Stimulated activated CD8-positive, alpha-beta memory T cell treated with anti-CD3 and anti-CD28 coated beads, Interleukin-15, amount 100 ng/mL, for 24 hours (primary cell): Measurements from ENCODE around the gene SYNE2.
"Not testable (repeated sequence)": the region's sequence is repeated elsewhere in the genome, so short reads cannot be mapped to it uniquely, and the experiment has no call there.

Experiments used
- DNase-seq: peaks from one replicate; pipeline ENCODE4 v3.0.0-alpha.2; 2020; ENCODE audit warnings: low read depth

The SYNE2 gene

DNA sequence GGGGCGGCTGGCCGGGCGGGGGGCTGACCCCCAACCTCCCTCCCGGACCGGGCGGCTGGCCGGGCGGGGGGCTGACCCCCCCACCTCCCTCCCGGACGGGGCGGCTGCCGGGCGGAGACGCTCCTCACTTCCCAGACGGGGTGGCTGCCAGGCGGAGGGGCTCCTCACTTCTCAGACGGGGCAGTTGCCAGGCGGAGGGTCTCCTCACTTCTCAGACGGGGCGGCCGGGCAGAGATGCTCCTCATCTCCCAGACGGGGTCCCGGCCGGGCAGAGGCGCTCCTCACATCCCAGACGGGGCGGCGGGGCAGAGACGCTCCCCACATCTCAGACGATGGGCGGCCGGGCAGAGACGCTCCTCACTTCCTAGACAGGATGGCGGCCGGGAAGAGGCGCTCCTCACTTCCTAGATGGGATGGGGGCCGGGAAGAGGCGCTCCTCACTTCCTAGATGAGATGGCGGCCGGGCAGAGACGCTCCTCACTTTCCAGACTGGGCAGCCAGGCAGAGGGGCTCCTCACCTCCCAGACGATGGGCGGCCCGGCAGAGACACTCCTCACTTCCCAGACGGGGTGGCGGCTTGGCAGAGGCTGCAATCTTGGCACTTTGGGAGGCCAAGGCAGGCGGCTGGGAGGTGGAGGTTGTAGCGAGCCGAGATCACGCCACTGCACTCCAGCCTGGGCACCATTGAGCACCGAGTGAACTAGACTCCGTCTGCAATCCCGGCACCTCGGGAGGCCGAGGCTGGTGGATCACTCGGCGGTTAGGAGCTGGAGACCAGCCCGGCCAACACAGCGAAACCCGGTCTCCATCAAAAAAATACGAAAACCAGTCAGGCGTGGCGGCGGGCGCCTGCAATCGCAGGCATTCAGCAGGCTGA is 185.3 kb downstream of the SYNE2 start:
- not testable (repeated sequence) for DNase-seq

DNA sequence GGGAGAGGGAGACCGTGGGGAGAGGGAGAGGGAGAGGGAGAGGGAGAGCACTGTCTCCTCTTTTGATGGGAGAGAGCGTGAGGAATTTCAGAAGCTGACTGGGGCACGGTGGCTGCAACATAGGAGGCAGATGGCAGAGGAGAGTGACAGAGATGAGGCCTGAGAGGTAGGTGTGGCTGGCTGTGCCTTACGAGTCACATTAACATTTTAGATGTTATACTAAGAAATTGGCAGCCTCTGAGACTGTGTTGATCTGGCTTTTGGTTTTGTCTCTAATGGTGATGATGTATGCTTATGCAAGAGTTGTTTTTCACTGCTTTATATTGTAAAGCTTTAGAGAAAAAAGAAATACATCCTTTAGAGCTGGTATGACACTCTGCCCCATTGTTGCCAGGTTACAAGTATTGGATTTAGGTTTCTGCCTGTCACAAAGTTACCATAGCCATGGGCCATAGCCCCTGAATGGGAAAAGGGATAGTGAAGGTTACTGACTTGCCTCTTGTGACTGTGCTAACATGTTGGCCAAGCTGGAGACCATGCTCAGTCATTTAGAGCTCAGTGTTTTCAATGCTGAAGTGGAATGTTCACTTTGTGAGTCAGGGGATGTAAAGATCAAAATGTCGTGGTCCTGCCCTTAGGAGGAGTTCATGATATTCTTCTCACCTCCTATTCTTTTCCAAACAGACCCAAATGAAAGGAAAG is 186.2 kb downstream of the SYNE2 start:
- no peak for DNase-seq

DNA sequence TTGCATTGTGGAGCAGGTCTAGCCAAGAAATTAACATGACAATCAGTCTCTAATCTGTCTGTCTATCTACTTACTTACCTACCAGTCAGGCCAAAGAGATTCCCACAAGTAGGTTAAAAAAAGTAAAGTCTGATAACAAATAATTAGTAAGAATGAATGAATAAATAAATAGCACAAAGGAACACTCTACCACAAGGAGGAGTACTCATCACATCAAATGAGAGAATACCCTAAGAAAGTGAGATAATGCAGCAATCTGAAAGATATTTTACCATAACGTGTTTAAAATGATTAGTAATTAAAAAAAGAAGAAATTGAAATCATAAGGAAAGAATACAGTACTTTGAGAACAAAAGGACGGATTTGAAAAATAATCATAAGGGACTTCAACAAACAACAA is 187.2 kb downstream of the SYNE2 start:
- no peak for DNase-seq

DNA sequence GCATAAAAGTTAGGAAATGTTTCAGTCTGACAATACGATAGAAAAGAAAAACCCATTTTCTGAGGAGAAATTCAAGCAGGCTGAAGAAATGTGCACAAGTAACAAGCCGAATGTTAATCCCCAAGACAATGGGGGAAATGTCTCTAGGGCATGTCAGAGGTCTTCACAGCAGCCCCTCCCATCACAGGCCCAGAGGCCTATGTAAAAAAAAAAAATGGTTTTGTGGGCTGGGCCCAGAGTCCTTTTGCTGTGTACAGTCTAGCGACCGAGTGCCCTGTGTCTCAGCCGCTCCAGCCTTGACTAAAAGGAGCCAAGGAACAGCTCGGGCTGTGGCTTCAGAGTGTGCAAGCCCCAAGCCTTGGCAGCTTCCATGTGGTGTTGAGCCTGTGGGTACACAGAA is 190.5 kb downstream of the SYNE2 start:
- not testable (repeated sequence) for DNase-seq

DNA sequence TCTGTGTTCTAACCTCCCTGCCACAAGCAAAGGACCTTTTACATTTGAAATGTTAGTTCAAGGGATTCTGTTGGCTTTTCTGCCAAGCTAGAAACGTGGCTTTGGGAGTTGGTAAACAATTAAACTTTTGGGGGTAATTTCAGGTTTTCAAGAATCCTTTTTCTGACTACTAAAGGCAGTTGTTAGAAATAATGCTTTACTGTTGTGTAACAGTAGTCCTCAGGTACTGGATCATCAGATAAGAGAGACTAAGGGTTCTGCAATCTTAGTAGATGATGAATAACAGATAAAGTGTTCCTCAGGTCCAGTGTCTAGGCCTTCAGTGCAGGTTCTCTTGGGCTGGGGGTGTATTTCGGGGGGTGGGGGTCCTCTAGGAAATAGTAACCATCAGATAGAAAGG is 192.3 kb downstream of the SYNE2 start:
- no peak for DNase-seq

DNA sequence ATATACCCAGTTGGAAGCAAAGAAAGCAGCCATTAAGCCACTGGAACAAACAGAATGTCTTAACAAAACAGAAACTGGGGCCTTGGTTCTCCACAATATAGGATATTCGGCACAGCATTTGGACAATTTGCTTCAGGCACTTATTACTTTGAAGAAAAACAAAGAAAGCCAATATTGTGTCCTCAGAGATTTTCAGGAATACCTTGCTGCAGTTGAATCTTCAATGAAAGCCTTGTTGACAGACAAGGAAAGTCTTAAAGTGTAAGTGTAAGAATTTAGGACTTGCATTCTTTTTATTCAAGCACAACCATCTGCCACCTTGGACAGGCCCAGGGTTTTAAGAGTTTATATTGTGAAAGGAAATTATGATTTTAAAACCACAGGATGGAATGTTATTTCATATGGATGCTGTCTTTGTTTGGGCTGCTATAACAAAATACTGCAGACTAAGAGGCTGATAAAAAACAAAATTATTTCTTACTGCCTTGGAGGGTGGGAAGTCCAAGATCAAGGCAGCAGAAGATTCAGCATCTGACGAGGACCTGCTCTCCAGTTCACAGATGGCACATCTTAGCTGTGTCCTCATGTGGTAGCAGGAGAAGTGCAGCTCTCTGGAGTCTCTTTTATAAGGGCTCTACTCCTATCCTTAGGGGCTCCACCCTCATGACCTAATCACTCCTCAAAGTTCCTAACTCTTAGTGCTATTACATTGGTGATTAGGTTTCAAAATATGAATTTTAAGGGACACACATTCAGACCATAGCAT is 197.0 kb downstream of the SYNE2 start:
- no peak for DNase-seq

DNA sequence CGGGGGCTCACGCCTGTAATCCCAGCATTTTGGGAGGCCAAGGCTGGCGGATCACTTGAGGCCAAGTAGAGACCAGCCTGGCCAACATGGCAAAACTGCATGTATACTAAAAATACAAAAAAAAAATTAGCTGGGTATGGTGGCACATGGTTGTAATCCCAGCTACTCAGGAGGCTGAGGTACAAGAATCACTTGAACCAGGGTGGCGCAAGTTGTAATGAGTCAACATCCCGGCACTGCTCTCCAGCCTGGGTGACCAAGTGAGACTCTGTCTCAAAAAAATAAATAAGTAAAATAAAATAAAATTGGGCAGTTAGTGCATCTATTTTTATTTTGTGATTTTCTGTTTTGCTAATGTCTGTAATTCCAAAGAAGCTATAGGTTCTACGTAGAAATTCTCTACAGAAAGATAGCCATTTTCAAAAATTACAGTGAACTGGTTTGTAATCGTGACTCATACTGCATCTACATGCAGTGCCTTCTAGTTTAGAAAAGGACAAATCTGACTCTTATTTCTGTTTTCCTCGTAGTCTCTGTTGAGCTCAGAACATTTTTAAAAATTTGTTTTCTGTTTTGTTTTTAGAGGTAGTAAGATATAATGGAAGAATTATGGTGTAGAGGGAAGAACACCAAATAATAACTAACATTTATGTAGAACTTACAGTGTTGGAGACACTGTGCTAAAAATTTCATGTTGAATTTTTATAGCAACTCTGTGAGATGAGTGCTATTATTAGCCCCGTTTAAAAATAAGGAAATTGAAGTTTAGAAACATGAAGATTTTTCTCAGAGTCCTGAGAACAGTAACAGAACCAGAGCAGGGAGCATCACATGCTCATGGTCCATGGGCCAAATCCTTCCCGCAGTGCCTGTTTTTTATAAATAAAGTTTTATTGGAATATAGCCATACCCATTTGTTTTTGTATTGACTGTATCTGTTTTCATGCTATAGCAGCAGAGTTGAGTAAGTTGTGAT is 201.2 kb downstream of the SYNE2 start:
- DNase-seq, result no peak

DNA sequence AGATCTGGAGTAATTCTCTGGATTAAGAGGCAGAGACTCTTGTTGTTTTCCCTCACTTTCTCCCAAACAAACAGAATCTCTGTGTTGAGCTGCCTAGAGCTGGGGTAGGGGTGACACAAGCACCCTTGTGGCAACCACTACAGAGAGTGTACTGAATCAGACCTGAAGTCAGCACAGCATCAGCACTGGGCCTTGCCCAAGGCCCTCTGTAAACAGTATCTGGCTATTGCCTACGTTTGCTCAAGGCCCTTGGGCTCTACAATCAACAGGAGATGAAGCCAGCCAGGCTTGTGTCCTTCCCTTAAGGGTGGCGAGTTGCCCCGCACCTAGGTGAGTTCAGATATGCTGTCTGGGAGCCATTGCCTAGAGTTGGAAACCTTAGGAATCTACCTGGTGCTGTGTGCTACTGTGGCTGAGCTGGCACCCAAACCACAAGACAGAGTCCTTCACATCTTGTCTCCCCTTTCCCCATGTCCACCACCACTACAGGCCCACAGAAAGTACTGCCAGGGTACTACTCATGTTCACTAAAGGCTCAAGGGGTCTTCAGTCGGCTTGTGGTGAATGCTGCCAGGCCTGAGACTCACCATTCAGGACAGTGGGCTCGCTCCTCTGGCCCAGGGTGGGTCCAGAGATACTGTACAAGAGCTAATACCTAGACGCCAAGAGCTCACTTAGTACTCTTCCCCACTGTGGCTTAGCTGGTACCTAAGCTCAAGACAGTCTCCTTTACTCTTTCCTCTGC is 206.8 kb downstream of the SYNE2 start:
- no peak for DNase-seq

DNA sequence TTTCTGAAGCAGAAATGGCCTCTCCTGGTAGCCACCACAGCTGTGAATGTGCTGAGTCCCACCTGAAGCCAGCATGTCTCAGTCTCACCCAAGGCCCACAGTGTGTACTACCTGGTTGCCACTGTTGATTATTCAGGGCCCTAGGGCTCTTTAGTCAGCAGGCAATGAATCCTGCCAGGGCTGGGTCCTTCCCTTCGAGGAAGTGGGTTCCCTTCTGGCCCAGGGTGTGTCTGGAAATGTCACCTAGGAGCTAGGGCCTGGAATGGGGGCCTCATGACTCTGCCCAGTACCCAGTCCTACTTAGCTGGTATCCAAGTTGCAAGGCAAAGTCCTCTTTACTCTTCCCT is 207.4 kb downstream of the SYNE2 start:
- DNase-seq, result no peak

DNA sequence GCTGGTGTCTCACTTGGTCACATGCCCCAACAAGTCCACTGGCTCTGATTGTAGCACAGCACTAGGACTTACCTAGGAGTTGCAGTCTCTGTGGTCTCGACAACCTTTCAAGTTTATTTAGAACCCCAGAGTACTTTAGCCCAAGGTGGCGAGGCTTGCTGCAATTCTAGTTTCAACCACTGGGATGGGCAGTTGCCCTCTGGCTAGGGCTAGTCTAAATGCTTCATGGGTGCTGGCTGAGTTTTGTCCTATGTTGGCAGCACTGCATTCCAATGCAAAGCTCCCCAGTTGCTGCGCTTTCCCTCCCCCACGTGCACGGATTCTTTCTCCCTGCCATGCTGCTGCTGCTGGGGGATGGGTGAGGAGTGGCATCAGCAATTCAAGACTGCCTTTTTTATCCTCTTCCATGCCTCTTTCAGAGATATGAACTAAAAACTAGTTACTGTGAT is 207.9 kb downstream of the SYNE2 start:
- DNase-seq, result no peak

DNA sequence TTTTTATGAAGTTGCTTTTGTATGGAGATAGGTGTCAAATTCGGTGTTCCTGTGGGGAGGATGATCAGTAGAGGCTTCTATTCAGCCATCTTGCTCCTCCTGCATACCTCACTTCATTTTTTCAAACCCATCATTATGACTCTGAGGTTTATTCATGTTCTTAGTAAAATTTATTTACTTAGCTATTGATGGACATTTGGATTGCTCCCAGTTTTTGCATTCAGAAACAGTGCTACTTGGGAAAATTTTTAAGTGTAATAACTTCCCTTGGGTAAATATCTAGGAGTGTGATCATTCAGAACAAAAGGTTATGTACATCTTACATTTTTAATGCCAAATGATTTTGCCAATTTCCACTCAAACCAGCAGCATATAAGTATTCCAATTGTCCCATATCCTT is 208.3 kb downstream of the SYNE2 start:
- DNase-seq, result no peak

DNA sequence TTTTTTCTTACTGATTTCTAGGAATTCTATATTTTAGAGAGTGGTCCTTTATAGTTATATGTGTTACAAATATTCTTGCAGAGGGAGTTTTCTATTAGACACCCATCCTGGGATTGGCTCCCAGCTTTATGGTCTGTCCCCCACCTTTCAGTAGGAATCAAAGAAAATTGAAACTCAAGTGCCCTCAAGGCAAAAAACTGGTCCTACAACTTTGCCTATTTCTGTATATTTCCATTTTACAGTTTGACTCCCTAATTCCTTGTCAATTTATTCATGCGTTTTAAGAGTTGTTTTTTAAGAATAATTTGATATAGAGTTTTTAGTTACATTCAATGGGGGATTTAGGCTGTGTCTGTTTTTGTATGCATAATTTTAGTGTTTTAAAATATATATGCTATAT is 208.9 kb downstream of the SYNE2 start:
- no peak for DNase-seq

DNA sequence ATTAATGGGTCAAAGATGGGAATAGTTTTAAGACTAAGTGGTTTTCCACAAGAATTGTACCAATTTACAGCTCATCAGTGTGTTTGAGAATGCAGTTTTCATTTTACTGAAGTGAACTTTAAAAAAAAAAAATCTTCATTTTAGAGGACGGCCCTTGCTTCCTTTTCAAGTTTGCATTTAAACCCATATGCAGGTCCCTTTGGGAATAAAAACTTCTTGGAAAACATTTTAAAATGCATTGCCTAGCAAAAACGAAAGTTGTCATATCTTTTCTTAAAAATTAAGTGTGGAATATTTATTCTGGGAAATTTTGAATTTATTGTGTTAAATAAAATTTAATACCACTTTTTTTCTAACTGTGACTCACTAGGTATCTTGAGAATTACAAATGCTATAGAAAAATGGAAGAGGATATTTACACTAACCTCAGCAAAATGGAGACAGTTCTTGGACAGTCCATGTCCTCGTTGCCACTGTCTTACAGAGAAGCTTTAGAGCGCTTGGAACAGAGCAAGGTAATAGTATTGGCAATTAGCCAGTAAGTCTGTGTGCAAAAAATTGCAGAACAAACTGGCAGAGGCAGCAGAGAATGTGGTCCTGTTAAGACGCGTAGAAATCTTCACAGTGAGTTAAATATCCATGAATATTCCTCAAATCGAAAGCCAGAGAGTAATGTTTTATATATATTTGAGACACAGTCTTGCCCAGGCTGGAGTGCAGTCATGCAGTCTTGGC is 209.7 kb downstream of the SYNE2 start:
- no peak for DNase-seq

DNA sequence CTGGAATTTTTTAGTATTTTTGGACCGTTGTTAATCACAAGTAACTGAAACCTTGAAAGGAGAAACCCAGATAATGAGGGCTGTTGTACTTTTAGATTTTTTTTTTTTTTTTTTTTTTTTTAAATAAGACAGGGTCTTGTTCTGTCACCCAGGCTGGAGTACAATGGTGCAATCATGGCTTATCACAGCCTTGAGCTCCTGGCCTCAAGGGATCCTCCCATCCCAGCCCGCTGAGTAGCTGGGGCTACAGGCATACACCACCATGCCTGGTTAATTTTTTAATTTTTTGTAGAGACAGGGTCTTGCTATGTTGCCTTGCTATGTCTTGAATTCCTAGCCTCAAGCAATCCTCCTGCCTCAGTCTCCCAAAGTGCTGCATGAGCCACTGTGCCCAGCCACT is 211.6 kb downstream of the SYNE2 start:
- no peak for DNase-seq

DNA sequence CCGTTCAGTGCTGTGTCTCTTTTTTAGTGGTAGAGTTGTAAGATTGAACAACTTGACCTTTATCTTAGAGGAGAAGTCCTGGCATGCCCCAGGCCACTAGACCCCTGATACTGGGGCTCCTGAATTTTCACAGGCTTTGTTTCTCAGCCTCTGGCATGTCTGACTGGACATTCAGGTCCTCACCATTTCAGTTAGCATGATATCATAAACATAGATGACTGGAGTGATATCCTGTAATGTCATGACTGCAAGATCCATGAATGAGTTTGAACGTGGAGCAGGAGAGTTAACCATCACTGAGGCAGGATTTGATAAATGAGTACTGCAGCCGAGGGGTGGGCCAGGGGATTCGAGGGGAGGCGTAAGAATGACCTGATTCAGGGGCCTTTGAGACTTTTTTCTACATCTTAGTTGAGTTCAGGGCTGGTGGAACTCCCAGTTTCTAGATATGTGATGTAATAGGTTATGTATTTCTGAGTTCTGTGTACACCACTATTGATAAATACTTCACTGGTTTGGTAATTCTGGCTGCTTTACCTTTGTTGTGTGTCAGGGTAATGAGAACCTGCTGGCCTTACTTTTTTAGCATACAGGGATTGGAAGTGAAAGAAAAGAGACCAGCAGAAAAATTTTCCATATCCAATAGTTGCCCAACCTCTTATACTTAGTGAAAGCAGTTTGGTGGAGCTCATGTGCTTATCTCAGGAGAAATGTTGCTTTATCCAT is 217.0 kb downstream of the SYNE2 start:
- DNase-seq, result no peak

DNA sequence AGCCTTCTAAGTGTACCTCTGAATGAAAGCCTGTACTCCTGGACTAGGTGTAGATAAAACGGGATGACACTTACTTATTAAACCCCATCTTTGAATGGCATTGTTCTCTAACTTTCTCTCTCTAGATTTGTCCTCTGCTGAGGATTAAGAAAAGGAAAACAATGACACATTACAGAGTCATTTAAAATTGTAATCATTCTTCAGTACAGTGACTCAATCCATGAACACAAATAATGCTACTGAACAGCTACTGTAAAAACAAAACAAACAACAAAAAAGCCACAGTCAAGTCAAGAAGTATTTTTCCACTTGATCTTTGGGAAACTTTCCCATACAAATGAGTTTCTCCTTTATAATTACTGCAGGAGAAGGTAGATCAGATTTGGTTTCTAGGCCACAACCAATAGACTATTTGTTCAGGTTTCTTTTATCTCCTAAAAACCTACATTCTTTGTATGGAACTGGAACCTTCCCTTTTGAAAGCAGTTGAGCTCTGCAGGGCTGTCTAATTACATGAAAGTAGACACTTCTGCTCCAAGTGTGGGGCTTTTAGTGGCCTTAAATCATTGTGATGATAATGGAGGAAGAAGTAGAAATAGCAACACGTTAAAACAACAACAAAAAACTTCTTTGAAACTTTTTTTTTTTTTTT is 222.3 kb downstream of the SYNE2 start:
- DNase-seq, result no peak

DNA sequence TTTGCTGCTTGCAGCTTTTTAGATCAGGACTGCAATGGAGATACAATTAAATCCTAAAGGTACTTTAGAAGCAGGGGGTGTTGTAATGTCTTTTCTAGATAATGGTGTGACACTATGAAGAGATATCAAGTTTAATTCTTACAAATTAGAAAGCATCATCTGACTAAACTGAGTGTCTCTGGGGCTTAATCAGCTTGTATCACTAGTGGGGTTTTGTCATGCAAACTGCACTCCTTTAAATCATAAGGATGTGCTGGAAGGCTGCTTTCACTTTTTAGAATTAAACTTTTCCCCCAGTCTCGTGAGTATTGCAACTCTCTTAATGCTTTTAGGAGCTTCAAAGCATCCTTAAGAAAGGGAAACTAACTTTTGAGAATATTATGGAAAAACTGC is 222.8 kb downstream of the SYNE2 start:
- no peak for DNase-seq

DNA sequence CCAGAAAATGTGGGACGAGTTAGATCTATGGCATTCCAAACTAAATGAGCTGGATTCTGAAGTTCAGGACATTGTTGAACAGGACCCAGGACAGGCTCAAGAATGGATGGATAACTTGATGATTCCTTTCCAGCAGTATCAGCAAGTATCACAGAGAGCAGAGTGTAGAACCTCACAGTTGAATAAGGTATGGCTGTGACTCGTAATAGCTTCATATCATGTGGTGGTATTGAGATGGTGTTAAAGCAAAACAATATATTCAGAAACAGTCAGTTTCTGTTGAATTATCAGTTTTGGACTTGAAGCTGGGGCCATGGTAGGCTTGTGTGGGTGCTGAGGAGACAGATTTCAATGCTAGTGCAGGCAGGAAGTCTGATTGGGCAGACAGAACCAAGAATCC is 227.6 kb downstream of the SYNE2 start:
- DNase-seq, result no peak

DNA sequence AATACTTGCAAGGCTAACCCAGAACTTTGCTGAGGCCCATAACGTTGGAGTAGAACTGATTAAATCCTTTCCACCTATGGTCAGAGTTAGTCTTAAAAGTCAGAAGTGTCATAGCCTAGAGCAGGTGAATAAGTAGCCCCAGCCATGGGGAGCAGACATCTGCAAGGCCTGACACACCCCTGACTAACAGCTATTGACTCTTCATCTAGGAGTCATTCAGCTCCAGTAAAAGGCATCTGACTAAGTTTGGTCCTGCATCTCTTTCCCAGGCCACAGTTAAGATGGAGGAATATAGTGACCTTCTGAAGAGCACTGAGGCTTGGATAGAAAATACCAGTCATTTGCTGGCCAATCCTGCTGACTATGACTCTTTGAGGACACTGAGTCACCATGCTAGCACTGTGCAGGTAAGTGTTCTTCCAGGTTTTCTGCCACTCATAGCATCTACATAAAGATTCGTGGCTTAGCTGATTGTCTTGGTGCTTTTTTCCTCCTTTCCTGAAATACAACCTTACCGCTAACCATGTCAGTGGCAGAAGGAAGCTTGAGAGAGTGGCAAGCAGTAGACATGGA is 228.5 kb downstream of the SYNE2 start:
- no peak for DNase-seq
